HG03432 (cell line): Measurements from ENCODE around the gene GPR108.

Source experiments
- ATAC-seq: cut with Tn5 transposase; IDR thresholded peaks from one replicate; pipeline ENCODE4 v1.9.1; 2021; ENCODE audit warnings: mild to moderate bottlenecking, moderate library complexity; ENCODE audit not compliant: unreplicated experiment

Gene GPR108

DNA sequence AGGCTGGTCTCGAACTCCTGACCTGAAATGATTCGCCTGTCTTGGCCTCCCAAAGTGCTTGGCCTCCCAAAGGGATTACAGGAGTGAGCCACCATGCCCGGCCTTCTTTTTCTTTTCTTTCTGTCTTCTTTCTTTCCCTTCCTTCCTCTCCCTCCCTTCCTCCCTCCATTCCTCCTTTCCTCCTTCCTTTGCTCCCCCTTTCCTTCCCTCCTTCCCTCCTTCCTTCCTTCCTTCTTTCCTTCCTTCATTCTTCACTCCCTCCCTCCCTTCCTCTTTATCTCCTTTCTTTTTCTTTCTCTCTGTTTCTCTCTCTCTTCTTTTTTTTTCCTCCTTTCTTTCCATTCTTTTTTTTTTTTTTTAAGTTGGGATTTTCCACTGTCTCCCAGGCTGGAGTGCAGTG lies 29.0 kb downstream of the GPR108 start:
- ATAC-seq: no peak

DNA sequence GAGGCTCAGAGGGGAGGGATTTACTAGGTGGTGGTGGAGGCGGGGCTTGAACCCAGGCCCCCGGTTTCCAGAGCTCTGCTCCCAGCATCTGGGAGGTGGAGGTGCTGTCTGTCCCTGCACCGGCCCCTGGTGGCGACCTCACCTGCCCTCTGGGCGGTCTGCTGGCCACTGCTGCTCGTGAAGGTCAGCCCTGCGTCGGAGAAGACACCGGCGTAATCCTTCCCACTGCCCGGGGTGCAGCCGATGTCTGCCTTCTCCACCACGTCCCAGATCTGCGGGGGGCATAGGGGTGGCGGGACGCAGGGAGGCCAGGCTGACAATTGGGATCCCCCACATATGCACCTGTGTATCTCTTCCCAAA lies 29.7 kb downstream of the GPR108 start:
- no peak for ATAC-seq

DNA sequence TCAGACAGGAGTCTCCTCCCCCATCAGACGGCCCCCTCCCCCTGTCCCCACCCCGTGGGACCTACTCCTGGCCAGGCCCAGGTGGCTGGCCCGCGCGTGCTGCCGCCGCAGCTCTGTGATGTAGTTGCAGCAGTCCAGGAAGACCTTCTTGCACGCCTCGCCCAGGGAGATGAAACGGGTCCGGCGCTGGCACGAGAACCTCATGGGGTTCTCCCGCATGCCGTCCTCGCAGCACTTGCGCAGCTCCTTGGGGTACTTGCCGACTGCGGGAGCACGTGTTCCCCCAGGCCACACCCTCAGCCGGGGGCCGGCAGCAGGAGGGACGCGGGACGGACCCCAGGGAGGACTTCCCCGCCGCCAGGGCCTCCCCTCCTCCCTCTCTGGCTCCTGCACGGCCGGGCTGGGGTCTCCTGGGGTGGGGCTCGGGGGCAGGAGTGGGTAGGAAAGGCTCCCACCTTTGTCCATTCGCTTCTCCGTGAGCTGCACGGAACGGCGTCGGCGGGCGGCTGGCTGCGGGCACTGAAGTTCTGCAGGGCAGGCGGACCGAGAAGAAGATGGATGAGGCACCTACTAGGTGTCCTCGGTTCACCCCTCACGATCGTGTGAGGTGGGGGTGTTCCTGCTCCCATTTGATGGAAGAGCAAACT lies 30.2 kb downstream of the GPR108 start:
- no peak for ATAC-seq

DNA sequence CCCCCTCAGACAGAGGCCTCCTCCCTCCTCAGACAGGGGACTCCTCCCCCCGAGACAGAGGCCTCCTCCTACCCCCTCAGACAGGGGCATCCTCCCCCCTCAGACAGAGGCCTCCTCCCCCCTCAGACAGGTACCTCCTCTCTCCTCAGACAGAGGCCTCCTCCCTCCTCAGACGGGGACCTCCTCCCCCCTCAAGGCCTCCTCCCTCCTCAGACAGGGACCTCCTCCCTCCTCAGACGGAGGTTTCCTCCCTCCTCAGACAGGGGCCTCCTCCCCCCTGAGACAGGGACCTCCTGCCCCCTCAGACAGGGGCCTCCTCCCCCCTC lies 30.8 kb downstream of the GPR108 start:
- no peak for ATAC-seq

DNA sequence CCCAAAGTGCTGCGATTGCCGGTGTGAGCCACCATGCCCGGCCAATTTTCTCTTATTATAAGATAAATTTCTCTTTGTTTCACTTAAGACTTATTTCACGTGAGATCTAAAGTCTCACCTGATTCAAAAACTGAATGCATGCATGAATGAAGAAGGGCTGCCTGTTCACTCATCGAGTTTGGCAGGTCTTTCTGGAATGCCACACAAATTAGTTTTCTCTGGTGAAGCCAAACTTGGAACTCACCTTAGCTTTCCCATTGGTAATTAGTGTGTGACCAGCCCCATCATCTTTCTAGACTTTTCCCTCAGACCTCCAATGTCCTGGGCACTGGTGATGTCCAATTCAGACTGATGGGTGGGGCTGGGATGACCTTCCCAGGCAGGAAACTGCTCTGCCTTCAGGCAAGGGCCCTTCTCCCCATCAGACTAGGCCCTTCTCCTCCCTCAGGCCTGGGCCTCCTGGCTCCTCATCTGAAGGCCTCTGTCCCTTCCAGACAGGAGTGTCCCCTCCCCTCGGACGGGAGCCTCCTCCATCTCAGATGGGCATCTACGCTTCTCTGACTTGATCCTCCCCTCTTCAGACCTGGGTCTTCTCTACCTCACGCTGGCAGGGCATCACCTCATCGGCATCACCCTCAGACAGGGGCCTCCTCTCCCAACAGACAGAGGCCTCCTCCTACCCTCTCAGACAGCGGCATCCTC lies 31.3 kb downstream of the GPR108 start:
- no peak for ATAC-seq

DNA sequence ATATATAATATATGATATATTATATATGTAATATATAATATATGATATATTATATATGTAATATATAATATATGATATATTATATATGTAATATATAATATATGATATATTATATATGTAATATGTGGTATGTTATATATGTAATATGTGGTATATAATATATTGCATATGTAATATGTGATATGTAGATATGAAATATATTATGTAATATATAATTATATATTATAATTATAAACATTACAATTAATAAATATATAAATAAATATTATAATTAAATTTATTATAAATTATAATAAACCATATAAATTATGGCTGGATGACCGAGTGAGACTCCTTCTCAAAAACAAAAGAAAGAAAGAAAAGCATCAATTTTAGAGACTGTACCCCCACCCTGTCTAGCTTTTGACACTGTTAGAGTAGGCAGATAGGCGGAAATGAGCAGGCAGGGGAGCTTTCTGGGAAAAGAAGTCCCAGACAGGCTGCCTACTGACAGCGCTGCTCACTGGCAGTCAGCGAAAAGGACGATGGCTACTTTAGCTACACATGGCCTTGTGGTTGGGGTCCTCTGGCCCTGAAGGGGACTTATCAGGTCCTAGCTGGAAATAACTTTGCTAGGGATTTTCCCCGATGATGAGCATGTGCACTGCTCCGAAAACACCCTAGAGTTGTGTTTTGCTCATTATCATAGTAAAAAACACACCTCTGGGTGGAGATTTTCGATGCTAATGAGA lies 36.6 kb downstream of the GPR108 start:
- no peak for ATAC-seq

DNA sequence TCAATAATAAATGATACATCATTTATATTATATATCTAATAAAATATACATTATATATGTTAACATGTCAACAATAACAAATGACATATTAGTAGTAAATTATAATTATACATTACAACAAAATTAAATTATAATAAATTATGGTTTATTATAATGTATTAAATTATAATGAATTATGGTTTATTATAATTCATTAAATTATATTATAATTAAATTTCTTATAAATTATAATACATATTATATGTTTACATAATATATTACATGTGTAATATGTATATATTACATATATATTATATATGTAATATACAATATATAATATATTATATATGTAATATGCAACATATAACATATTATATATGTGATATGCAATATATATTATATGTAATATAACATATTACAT lies 37.4 kb downstream of the GPR108 start:
- ATAC-seq: no peak

DNA sequence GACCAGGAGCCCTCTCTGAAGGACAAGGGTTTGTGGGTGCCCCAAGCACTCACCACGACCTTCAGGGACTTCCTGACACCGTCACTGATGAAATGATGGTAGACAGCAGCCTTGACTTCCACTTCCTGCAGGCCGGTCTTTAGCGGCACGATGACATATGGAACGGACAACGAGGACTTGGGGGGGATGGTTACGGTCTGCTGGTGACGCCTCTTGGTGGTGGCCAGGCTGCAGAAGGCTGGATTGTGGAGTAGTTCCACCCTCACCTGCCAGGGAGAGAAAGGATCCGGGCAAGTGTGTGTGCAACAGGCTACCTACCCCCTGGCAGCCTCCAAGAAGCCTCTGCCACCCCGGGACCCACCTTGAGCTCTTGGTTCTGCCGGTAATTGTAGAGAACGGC lies 40.1 kb downstream of the GPR108 start:
- ATAC-seq: no peak

DNA sequence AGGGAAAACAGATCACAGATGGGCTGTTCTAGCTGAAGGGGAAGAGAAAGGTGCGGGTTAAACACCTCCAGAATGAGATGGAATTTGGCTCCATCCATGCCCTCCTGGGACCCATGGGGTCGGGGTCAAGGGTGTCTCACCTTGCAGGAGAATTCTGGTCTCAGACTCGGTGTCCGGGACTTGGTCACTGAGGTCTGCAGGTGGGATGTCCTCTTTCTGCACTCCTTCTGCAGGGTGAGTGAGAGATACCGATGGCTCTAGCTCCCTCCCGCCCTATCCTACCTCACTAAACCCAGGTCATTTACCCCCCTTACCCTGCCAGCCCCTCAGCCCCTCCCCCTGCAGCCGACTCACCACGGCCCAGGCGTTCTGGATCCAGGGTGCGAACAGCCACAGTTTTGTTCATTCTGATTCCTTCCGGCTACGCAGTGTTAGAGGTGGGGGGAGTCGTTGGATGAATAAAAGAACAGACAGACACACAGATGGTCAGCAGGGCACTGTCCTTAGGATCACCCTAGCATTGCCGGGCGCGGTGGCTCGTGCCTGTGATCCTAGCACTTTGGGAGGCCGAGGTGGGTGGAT lies 41.0 kb downstream of the GPR108 start:
- no peak for ATAC-seq

DNA sequence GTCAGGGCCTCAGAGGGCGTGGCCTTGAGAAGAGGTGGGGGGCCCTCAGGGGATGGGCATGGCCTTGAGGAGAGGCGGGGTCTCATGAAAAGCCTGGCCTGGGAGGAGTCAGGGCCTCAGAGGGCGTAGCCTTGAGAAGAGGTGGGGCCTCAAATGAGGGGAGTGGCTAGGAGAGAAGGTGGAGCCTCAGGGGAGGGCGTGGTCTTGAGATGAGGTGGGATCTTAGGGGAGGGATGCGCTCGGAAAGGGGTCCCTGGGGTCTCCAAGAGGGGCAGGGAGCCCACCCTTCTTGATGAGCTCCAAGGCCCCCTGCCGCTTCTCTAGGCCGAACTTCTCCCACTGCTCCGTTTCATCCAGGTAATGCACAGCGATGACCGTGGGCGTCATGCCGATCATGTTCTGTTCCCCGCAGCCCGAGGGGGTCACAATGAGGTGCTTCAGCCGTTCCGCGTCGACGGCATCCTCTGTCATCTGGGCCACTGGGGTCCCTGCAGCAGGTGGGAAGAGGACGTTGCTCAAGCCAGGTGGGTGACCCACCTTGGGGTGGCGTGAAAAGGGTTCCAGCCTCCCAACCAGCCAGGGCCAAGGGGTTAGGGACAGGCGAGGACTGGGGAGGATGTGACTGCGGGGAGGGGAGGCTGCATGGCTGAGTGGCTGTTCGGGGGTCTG lies 43.1 kb downstream of the GPR108 start:
- ATAC-seq: no peak

DNA sequence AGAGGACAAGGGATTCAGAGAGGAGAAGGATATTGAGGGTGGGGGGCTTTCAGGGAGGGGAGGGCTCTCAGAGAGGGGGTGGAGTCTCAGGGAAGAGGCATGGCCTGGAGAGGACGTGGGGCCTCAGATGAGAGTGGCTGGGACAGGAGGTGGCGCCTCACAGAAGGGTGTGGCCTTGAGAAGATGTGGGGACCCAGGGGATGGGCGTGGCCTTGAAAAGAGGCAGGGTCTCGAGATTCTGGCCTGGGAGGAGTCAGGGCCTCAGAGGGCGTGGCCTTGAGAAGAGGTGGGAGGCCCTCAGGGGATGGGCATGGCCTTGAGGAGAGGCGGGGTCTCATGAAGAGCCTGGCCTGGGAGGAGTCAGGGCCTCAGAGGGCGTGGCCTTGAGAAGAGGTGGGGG lies 43.7 kb downstream of the GPR108 start:
- no peak for ATAC-seq

DNA sequence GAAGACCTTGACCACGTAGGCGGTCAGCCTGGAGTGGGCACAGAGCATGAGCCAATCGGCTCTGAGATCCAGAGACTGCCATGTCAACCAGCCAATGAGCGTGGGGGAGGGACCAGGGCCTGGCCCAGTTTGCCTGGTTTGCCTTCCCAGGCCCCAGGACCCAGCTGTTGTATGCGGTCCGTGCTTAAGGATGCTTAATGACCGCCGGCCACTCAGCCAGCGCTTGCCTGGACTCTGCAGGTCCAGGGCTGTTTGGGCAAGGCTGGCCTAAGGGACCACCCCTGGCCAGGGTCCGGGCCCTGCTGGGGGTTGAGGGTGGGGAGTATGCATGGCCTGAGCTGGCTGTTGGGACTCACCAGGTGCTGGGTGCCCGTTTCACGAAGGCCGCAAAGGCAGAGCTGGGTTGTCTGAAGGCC lies 44.3 kb downstream of the GPR108 start:
- no peak for ATAC-seq

DNA sequence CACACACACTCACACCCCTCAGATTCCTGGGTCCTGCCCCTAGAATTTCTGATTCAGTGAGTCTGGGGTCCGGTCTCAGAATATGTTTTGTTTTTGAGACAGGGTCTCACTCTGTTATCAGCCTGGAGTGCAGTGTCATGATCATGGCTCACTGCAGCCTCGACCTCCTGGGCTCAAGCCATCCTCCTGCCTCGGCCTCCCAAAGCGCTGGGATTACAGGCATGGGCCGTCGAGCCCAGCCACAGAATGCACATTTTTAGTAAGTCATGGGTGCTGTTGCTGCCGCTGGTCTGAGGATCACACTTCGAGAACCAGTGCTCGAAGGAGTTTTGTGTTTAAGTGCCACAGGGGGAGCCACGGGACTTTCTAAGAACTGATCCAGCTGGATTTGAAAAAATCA lies 45.4 kb downstream of the GPR108 start:
- no peak for ATAC-seq

DNA sequence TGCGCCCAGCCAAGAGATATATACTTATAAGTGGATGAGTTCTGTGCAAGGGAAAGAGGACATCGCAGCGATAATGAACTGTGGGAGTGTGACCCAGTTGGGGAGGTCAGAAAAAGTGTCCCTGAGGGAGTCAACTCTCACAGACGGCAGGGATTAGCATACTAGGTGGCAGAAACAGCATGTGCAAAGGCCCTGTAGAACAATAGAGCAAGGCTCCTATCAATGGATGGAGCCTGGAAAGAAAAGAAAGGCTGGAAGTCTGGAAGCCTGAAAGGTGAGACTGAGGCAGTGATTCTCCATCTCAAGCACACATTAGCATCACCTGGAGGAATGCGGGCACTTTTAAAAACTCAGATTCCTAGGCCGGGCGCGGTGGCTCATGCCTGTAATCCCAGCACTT lies 46.0 kb downstream of the GPR108 start:
- ATAC-seq: no peak

DNA sequence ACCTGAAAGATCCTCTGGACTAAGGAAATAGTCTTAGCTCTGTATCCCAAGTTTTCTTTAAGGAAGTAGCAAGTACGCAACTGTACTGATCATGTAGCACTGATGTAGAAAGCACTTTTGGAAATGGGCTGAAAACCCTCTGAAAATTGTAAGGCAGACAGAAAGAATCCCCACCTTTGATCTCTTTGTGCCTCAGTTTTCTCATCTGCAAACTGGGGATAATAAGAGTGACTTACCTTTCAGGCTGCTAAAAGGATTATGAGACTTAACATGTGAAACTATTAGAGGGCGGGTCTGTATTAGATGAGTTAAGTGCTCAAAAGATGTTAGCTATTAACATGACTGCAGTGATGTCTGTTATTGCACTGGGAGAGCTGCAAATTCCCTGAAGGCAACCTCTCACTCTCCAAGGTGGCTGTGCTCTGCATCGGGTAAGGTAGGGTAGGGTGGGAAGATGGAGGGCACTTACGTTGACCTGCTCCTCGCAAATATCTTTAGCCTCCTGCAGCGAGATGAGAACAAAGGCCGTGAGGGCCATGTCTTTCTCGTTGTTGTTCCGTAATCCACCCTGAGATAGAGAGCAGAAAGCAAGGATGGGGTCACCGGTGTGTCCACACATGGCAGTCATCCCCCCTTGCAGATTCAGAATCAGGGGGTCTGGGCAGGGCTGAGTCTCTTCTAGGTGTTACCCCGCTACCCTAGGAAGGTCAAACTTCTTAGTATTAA lies 47.1 kb downstream of the GPR108 start:
- ATAC-seq: no peak

DNA sequence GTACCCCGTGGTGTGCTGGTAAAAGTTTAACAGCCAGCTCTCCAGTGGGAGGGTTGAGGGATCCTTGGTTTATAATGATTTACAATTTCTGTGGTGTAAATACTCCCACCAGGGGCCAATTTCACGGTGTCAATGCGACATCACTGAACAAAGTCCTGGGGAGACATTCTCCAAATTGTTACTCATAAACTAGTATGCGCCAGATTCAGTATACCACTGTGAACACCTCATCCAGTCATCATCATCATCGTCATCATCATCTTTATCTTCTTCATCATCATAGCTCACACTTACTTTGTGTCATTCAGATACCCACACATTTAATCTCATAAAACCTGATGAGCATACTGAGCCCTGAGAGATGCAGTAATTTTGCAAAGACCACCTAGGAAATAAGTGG lies 50.3 kb downstream of the GPR108 start:
- ATAC-seq: no peak

DNA sequence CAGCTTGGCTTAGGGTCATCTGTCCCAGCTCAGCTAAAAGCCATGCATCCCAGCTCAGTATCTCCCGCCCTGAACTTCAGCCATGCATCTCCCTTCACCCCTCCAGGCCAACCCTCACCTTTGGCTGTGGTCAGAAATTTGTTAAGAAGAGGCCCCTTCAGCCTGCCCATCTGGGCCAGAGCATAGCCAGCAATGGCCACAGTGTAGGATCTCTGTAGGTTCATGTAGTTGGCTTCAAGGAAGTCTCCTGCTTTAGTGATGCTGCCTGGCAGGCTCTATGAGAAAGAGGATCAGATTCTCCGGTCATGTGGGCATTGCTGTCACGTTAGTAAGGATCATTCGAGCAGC lies 50.8 kb downstream of the GPR108 start:
- no peak for ATAC-seq

DNA sequence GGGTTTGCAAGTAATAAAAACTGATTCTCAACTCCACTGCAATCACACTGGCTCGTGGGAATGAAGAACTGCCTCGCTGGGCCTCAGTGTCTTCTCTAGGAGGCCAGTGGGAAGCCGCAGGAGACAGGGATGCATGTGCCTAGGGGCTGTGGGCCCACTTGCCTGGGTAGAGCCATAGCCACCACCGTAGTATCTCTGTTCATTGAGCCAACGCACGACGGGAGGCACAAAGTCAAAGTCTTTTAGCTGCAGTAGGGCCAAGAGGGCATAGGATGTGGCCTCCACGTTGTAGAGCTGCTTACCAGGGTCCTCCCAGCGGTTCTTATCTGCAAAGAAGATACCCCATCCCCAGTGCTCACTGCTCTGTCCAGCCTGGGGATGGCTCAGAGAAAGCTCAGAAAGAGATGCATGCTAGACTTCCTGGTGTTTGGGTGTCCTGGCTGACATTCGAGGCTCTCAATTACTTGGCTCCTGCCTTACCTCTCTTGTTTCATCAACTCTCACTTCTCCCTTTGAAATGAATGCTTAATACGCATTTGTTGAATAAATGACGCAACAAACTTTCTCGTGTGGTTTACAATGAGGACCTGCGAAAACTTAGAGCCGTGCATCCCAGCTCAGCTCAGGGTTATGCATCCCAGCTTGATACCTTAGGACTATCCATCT lies 51.3 kb downstream of the GPR108 start:
- no peak for ATAC-seq

DNA sequence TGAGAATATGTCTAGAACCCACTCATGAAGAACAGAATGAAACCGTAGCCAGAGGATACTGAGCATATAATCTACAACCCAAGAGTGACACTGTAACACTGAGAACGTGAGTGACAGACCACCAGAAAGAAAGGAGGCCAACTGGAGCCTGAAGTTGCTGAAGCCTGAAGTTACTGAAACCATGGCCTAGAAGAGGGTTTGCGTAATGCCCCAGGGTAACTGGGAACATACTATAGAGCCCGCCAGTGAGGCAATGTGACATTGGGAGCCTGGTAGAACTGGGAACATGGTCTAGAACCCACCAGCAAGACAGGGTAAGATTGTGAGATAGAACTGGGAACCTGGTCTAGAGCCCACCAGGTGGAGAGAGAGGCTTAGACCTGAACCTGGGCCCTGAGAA lies 51.9 kb downstream of the GPR108 start:
- ATAC-seq: no peak

DNA sequence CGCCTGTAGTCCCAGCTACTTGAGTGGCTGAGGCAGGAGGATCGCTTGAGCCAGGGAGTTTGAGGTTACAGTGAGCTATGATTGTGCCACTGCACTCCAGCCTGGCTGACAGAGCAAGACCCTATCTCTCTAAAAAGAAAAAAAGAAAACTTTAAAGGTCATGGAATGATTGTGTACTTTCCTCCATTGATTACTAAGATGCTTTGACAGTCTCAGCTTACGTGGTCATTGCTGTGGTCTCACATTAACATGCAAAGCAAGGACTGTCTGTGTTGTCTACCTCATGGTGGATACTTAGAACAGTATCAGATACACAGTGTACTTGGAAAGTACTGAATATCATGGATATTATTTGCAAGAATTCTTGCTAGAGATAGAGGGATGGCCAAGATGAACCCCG lies 53.4 kb downstream of the GPR108 start:
- ATAC-seq: no peak
